A549 (cell line): Measurements from ENCODE around the gene ELFN1. TPM values are rescaled to one million over a fixed set of nuclear protein-coding genes. Genes with fewer than 3 reads are reported as not detected.

Experiments
- ATAC-seq, 2 experiments: fragments of 200-7000 bp in 1 of 2; fragments of >200 bp in 1 of 2; cut with Nextera tagmentation in 1 of 2; cut with Tn5 transposase in 1 of 2; 3 replicates each; pipeline versions ENCODE4 v1.8.0 to v1.9.1; 2018 to 2020; ENCODE audit warnings: mild to moderate bottlenecking in 1 of 2, moderate library complexity in 1 of 2
- CTCF ChIA-PET: fragments of 300-600 bp; sonication (Branson Sonifier 250); formaldehyde crosslinking; extraction: SDS; loops from one replicate; lab custom pipeline; 2021; ENCODE audit warnings: antibody characterized with exemption, inconsistent platforms; lab: Yijun Ruan, JAX
- POLR2A ChIA-PET: fragments of 350-600 bp; formaldehyde crosslinking; extraction: SDS; loops from one replicate; lab custom pipeline; 2021; ENCODE audit warnings: antibody characterized with exemption, inconsistent platforms; lab: Yijun Ruan, JAX
- DNase-seq, 2 experiments: peaks; one replicate each; pipeline versions ENCODE4 v3.0.0 to v3.0.0-alpha.2; 2011 to 2016; ENCODE audit warnings: low read depth in 1 of 2, low spot score in 1 of 2
- FAIRE-seq: peaks from 2 replicates; lab custom pipeline; 2011; peaks lifted over from hg19 to GRCh38; lab: Jason Lieb, UNC
- H3K27ac ChIP-seq, 2 experiments: fragments of >200 bp; sonication (Bioruptor Twin); formaldehyde crosslinking; 3 replicates each; pipeline ENCODE4 v1.5.1; 2016 to 2017
- H3K4me1 ChIP-seq: fragments of >200 bp; sonication (Bioruptor Twin); formaldehyde crosslinking; 3 replicates; pipeline ENCODE4 v1.6.1; 2016
- H3K4me2 ChIP-seq: fragments of >200 bp; sonication (Bioruptor Twin); formaldehyde crosslinking; 3 replicates; pipeline ENCODE4 v1.6.1; 2016
- H3K4me3 ChIP-seq: fragments of >200 bp; sonication (Bioruptor Twin); formaldehyde crosslinking; 3 replicates; pipeline ENCODE4 v1.5.1; 2016
- H3K9me3 ChIP-seq: fragments of >200 bp; sonication (Bioruptor Twin); formaldehyde crosslinking; 3 replicates; pipeline ENCODE4 v1.6.1; 2016
- BHLHE40 ChIP-seq: IDR thresholded peaks from 2 replicates; pipeline ENCODE4 v1.6.1; 2012; ENCODE audit warnings: low read depth, low read length, inconsistent platforms
- CHD2 ChIP-seq: fragments of 150-350 bp; IDR thresholded peaks from 2 replicates; pipeline ENCODE4 v1.6.1; 2014; ENCODE audit warnings: low read length; ENCODE audit not compliant: partially characterized antibody
- CHD4 ChIP-seq: fragments of 200-600 bp; sonication (generic); IDR thresholded peaks from 2 replicates; pipeline ENCODE4 v1.6.1; 2016; ENCODE audit warnings: antibody characterized with exemption, mild to moderate bottlenecking, borderline replicate concordance
- EHMT2 ChIP-seq: fragments of 200-600 bp; sonication (generic); IDR thresholded peaks from 2 replicates; pipeline ENCODE4 v1.6.1; 2016; ENCODE audit warnings: antibody characterized with exemption, low read depth, mild to moderate bottlenecking, moderate library complexity
- EP300 ChIP-seq, 2 experiments: fragments of >200 bp; sonication (Bioruptor Twin); formaldehyde crosslinking; IDR thresholded peaks; 2 replicates in 1 of 2; 3 replicates in 1 of 2; pipeline ENCODE4 v1.6.1; 2016 to 2017
- FOSL2 ChIP-seq, 2 experiments: fragments of 450-650 bp in 1 of 2; fragments of >200 bp in 1 of 2; sonication (Bioruptor Twin) in 1 of 2; formaldehyde crosslinking; IDR thresholded peaks; 2 replicates each; pipeline versions ENCODE4 v1.5.0 to v1.6.1; 2016 to 2020; ENCODE audit warnings: mild to moderate bottlenecking in 1 of 2, moderate library complexity in 1 of 2
- HOXA7 ChIP-seq: fragments of 250-450 bp; sonication (Bioruptor Pico); IDR thresholded peaks from 2 replicates; pipeline ENCODE4 v1.5.0; 2020; ENCODE audit warnings: mild to moderate bottlenecking, moderate library complexity
- HOXB5 ChIP-seq: fragments of 250-450 bp; sonication (Bioruptor Pico); IDR thresholded peaks from 2 replicates; pipeline ENCODE4 v1.5.0; 2020; ENCODE audit warnings: mild to moderate bottlenecking, moderate library complexity
- KDM1A ChIP-seq: fragments of 200-600 bp; sonication (generic); IDR thresholded peaks from 2 replicates; pipeline ENCODE4 v1.6.1; 2016; ENCODE audit warnings: low read depth, mild to moderate bottlenecking
- KDM5A ChIP-seq: fragments of 200-600 bp; sonication (generic); IDR thresholded peaks from 2 replicates; pipeline ENCODE4 v1.6.1; 2016; ENCODE audit warnings: antibody characterized with exemption, mild to moderate bottlenecking
- MAFK ChIP-seq: fragments of 450-650 bp; IDR thresholded peaks from 2 replicates; pipeline ENCODE4 v1.6.1; 2014; ENCODE audit not compliant: partially characterized antibody
- RCOR1 ChIP-seq: fragments of 150-350 bp; IDR thresholded peaks from 2 replicates; pipeline ENCODE4 v1.6.1; 2014; ENCODE audit warnings: antibody characterized with exemption, low read length, low read depth
- SREBF2 ChIP-seq: fragments of 450-650 bp; IDR thresholded peaks from 2 replicates; pipeline ENCODE4 v1.6.1; 2014; ENCODE audit warnings: mild to moderate bottlenecking, moderate library complexity
- ZC3H11A ChIP-seq: fragments of 450-650 bp; IDR thresholded peaks from 2 replicates; pipeline ENCODE4 v1.6.1; 2014; ENCODE audit warnings: antibody characterized with exemption, mild to moderate bottlenecking
- ZSCAN20 ChIP-seq: fragments of 250-450 bp; sonication (Bioruptor Pico); IDR thresholded peaks from 2 replicates; pipeline ENCODE4 v1.8.0; 2022; ENCODE audit warnings: mild to moderate bottlenecking, moderate library complexity
- WGBS: methylation state at CpG from one replicate; pipeline ENCODE4 v1.1.6; 2017; ENCODE audit errors: missing lambda C conversion rate; 5-methylcytosine and 5-hydroxymethylcytosine counted together
- polyA plus RNA-seq, 4 experiments: library from polyadenylated mRNA; depleted of rRNA in 3 of 4; stranded (reverse); fragments of >200 nt; fragmentation: RNase III in 1 of 4; extraction: RNeasy Plus Mini Kit Qiagen cat#74134 plus additional on column Dnase treatment in 1 of 4; gene quantifications; 2 replicates in 3 of 4; 3 replicates in 1 of 4; pipeline ENCODE4 v1.2.3, GENCODE V29; 2011 to 2017
- TF ChIP-seq, protein P1 (sequence below): fragments of 200-600 bp; sonication (generic); IDR thresholded peaks from 2 replicates; pipeline ENCODE4 v1.6.1; 2016; ENCODE audit warnings: antibody characterized with exemption, mild to moderate bottlenecking, moderate library complexity
- TF ChIP-seq, protein P2 (sequence below): fragments of 150-350 bp; IDR thresholded peaks from 2 replicates; pipeline ENCODE4 v1.6.1; 2014; ENCODE audit warnings: low read depth, mild to moderate bottlenecking, low read length
- TF ChIP-seq, protein P3 (sequence below): fragments of >200 bp; sonication (Bioruptor Twin); formaldehyde crosslinking; IDR thresholded peaks from 2 replicates; pipeline ENCODE4 v1.6.1; 2016

ELFN1 gene
- polyA plus RNA-seq, 2 of the 4 experiments (the other 2 are of a cell fraction) = 0.08 to 0.10 TPM

DNA sequence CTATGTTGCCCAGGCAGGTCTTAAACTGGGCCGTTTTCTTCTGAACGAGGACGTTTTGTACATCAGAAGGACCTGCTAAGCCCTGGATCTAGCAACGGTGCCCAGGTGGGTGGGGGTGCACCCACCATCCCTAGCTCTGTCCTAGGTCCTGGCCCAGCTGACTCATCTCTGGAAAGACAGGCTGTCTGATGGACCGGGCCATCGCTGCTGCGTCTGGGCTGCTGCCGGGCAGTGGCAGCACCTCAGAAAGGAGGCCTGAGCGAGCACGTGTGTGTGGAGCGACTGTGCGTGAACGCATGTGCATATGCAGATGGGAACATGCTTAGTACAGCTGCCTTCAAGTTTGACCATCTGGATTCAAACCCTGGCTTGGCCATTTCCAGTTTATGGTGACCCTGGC is 7.3 kb upstream of the ELFN1 start:
- Histone ChIP-seq H3K27ac (no peak overlapping the region), H3K4me2 (no peak overlapping the region), H3K4me1 (peaks cover 27% of the 10 kb centered on the region), H3K9me3 (no peaks in the 10 kb centered on the region), H3K4me3 (no peak overlapping the region)
- ATAC-seq (no peak), DNase-seq (no peak), FAIRE-seq (no peak)
- POLR2A ChIA-PET = no interaction called here
- 66% methylated on average over 13 of the region's 13 CpGs for WGBS
- TF ChIP-seq, protein P1, sequence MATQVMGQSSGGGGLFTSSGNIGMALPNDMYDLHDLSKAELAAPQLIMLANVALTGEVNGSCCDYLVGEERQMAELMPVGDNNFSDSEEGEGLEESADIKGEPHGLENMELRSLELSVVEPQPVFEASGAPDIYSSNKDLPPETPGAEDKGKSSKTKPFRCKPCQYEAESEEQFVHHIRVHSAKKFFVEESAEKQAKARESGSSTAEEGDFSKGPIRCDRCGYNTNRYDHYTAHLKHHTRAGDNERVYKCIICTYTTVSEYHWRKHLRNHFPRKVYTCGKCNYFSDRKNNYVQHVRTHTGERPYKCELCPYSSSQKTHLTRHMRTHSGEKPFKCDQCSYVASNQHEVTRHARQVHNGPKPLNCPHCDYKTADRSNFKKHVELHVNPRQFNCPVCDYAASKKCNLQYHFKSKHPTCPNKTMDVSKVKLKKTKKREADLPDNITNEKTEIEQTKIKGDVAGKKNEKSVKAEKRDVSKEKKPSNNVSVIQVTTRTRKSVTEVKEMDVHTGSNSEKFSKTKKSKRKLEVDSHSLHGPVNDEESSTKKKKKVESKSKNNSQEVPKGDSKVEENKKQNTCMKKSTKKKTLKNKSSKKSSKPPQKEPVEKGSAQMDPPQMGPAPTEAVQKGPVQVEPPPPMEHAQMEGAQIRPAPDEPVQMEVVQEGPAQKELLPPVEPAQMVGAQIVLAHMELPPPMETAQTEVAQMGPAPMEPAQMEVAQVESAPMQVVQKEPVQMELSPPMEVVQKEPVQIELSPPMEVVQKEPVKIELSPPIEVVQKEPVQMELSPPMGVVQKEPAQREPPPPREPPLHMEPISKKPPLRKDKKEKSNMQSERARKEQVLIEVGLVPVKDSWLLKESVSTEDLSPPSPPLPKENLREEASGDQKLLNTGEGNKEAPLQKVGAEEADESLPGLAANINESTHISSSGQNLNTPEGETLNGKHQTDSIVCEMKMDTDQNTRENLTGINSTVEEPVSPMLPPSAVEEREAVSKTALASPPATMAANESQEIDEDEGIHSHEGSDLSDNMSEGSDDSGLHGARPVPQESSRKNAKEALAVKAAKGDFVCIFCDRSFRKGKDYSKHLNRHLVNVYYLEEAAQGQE = peak; percentile 46; the same call in 1 of the 2 replicates
- no peak for TF ChIP-seq BHLHE40
- CTCF ChIA-PET = interaction anchor here (0.6 to 1.9 kb wide), 8 partner anchors 13 to 796 kb away, joined by 3 to 7 read pairs (median 5); no protein-coding TSS in a partner anchor

DNA sequence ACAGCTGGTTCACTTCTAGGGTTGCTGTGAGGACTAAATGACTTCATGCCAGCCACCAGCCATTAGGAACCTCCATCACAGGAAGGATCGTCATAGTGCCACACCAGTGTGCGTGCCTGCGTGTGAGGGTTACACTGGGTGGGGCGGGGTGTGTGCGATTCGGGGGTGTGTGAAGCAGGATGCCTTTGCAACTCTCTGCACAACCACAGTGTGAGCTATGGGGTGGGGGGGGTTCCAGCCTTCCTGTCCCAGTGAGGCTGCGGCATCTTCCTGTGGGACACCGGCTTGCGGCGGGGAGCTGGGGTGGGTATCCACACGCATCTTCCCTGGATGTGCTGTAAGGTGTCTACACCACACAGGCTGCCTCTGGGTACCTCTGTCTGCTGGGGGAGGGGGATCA is 6.9 kb upstream of the ELFN1 start:
- Histone ChIP-seq H3K4me3 (no peak overlapping the region), H3K27ac (no peak overlapping the region), H3K4me1 (peaks cover 27% of the 10 kb centered on the region), H3K9me3 (no peaks in the 10 kb centered on the region), H3K4me2 (no peak overlapping the region)
- DNase-seq (no peak), ATAC-seq (no peak), FAIRE-seq (no peak)
- ChIA-PET CTCF (interaction anchor here (0.6 to 1.9 kb wide), 9 partner anchors 13 to 647 kb away, joined by 3 to 7 read pairs (median 5); no protein-coding TSS in a partner anchor), POLR2A (no interaction called here)
- WGBS = 75% methylated on average over 9 of the region's 11 CpGs
- TF ChIP-seq KDM5A (no peak), CHD4 (no peak), ZSCAN20 (CRISPR knock-in tag) (no peak), CHD2 (no peak), ZC3H11A (no peak), KDM1A (no peak), MAFK (no peak), HOXB5 (CRISPR knock-in tag) (no peak), EHMT2 (no peak), SREBF2 (no peak), EP300 (IDR thresholded peaks at IDR 0.05) (no peak), FOSL2 (IDR thresholded peaks at IDR 0.05) (no peak), FOSL2 (CRISPR knock-in tag; IDR thresholded peaks at IDR 0.05) (no peak), RCOR1 (no peak), HOXA7 (CRISPR knock-in tag) (no peak)
- TF ChIP-seq, protein P2, sequence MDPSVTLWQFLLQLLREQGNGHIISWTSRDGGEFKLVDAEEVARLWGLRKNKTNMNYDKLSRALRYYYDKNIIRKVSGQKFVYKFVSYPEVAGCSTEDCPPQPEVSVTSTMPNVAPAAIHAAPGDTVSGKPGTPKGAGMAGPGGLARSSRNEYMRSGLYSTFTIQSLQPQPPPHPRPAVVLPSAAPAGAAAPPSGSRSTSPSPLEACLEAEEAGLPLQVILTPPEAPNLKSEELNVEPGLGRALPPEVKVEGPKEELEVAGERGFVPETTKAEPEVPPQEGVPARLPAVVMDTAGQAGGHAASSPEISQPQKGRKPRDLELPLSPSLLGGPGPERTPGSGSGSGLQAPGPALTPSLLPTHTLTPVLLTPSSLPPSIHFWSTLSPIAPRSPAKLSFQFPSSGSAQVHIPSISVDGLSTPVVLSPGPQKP = no peak
- TF ChIP-seq, protein P1 = no peak
- TF ChIP-seq, protein P3, sequence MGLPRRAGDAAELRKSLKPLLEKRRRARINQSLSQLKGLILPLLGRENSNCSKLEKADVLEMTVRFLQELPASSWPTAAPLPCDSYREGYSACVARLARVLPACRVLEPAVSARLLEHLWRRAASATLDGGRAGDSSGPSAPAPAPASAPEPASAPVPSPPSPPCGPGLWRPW = no peak
